Activated T-helper 1 cell treated with anti-CD3 and anti-CD28 coated beads, Interleukin-2, amount 50 U/mL, for 16 hours (primary cell): Measurements from ENCODE around the gene ASTN2.

ENCODE experiments used
- DNase-seq, 2 donors: peaks; one replicate each; pipeline ENCODE4 v3.0.0-alpha.2; 2020; ENCODE audit warnings: low read depth in 1 of 2, low spot score in 1 of 2

The ASTN2 gene

GRCh38 chr9:116377179-116377798, 1037.6 kb downstream of the ASTN2 start:
- no peak for DNase-seq
